NCI-H526 (cell line): Measurements from ENCODE around the gene MLLT3.

ENCODE experiments used
- DNase-seq, 2 experiments: peaks; one replicate each; lab custom pipeline; 2025; lab: John Stamatoyannopoulos, UW

The MLLT3 gene

GRCh38 chr9:20380546-20380945 is 241.8 kb downstream of the MLLT3 start:
- no peak for DNase-seq

- DNase-seq, result no peak
Measured at GRCh38 chr9:20379804-20380225, 242.5 kb downstream of the MLLT3 start.

GRCh38 chr9:20378851-20379250 is 243.4 kb downstream of the MLLT3 start:
- no peak for DNase-seq

DNA sequence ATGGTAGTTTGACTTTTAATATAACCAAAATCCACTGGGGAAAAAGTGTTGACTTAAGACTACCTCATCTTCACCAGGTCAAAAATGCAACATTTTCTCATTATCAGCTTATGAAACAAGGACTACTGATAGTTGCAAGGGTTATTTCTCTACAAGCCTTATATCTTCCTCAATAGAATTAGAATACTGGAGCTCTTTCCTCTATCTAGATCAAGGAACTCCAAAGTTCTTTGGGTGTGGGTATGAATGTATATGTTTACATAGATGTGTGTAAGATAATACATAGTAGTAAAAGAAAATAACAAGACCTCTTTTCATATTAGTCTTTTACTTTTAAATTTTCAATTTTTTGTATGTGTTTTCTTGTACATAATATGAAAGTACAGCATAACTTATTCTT is 244.5 kb downstream of the MLLT3 start:
- no peak for DNase-seq

GRCh38 chr9:20376731-20377375 is 245.4 kb downstream of the MLLT3 start:
- DNase-seq, result no peak

- no peak for DNase-seq
Measured at GRCh38 chr9:20376042-20376441, 246.3 kb downstream of the MLLT3 start.

DNA sequence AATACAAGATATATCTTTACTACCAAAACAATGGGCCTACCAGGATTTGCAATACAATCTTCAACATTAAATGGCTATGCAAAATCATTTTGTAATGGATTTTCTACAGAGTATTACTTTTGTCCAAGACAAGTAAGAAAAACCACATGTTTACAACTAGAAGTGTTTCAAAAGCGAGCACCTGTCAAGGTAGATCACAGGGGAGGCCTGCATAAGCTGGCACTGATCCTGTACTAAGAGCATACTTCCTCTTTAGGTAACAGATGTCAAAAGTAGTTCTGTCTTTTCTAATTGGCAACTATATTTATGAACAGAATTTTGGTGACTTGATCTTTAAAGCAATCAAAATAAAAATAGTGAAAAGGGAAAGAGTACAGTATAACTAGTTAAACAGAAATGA is 249.0 kb downstream of the MLLT3 start:
- DNase-seq, result no peak

- no peak for DNase-seq
Measured at GRCh38 chr9:20369391-20369790, 252.9 kb downstream of the MLLT3 start.

GRCh38 chr9:20367855-20368254 is 254.4 kb downstream of the MLLT3 start:
- DNase-seq, result no peak

DNA sequence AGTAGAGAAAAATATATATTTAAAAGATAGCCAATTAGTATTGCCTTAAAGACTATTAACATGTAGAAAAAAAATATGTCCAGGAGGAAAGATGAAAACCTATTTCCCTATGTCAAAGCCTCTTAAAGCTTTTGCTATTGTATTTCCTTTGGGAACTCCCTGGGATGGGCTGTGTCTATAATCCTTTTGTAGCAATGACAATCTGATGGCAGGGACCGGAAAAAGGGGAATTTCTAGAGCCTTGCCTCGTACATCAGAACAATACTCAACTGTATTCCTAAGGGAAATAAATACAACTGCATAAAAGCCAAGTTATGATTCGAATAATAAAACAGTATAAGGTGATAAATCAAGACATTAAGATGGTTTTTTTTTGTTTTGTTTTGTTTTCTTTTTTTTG is 257.3 kb downstream of the MLLT3 start:
- DNase-seq, result no peak

GRCh38 chr9:20363233-20363632 is 259.1 kb downstream of the MLLT3 start:
- no peak for DNase-seq

GRCh38 chr9:20361656-20362570 is 260.4 kb downstream of the MLLT3 start:
- no peak for DNase-seq

DNA sequence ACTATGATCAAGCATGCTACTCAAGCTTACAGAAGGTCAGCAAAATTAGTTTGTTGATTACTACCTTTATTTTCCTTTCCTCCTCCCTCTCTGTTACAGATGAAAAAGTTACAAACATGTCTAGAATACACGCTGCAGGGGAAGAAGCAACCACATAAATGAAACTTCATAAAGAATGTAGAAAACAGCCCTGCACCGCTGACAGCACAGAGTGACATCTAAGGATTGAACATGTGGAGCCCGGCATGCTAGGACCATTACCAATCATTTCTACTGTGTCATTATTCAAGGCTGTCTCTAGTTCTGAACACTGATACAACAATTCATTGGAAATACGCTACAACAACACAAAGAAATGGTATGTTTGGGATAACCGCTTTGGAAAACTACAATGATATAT is 261.1 kb downstream of the MLLT3 start:
- no peak for DNase-seq

- DNase-seq, result no peak
Measured at GRCh38 chr9:20358207-20358606, 264.1 kb downstream of the MLLT3 start.

- no peak for DNase-seq
Measured at GRCh38 chr9:20357037-20357432, 265.3 kb downstream of the MLLT3 start.

GRCh38 chr9:20356403-20357036 is 265.8 kb downstream of the MLLT3 start:
- peak; percentile 54 to 89 for DNase-seq

DNA sequence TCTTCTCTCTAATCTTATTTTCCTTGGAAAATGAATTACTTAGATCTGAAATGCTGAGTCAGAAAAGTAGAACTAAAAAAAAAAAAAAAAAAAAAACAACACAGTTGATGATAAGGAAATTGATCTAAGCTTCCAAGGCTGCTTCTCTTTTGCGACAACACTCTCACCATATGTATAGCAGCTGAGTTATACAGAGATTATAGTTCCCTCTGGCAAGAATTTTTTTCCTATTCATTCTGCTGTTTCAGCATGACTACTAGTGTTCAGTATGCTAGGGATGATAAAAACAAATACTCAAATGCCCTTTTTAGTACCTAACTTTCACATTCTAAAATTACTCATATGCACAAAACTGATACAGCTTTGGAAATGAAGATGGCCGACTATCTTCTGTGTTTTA is 267.3 kb downstream of the MLLT3 start:
- DNase-seq, result no peak

- no peak for DNase-seq
Measured at GRCh38 chr9:20353931-20354652, 268.2 kb downstream of the MLLT3 start.

DNA sequence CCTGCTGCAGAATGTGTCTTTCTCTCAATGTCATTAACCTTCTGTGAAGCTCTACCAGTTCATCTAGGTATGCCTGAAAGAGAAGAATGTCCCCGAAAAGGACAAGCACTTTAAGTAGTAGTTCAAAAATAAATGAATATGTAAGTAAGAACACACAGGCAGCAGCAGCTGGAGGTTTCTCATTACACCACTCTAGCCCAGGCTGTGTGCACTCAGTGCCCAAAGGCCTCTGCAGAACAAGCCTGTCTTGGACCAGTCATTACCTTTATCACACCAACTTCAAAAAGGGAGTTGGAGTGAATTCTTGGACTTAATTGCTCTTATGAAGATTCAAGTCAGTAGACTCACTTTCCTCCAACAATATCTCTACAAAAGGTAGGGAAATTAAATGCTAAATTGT is 268.8 kb downstream of the MLLT3 start:
- no peak for DNase-seq

GRCh38 chr9:20352591-20352990 is 269.7 kb downstream of the MLLT3 start:
- no peak for DNase-seq

GRCh38 chr9:20351715-20352114 is 270.6 kb downstream of the MLLT3 start:
- no peak for DNase-seq

DNA sequence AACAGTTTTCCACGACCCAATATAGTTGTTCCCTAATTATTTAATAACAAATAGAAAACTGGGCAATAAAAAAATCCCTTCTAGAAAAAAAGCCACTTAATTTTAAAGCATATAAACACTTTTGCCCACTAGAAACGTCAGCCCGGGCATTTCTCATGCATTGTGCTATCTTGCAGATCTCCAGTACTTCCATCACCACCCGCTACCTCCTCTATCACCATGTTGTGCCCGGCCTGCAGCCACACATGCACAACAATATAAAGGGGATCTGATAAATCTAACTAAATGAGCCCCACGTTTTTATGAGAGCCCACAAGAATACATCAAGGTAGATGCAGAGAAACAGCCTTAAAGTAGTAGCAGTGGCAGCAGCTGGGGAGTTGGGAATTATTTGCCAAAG is 272.7 kb downstream of the MLLT3 start:
- DNase-seq, result no peak
